ENCODE results near the gene MAMDC2. TPM values are rescaled to one million over a fixed set of nuclear protein-coding genes. Genes with fewer than 3 reads are reported as not detected.

The MAMDC2 gene
- total and polyA plus RNA-seq, 2 of the 4 experiments (the other 2 are of a cell fraction): 5.0 to 5.2 TPM

DNA sequence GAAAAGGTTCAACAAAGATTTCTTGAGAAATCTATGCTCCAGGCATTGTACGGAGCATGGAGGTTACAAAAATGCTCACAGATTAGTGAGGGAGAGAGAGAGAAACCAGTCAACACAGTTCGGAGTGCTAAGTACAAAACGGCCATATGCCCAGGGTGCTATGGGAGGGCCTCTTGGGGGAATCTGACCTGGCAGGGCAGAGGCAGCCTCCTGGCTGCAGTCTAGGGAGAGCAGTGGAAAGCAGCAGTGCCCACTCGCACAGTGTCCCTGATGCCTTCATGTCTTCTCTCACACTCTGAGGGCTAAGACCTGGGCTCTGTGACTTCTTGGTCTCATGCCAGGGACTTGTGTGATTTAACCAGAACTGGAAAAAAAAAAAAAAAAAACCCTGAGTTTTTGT lies 185.4 kb downstream of the MAMDC2 start:
- intact Hi-C loops (cut with micrococcal nuclease) (loop anchor here (1.0 to 10.0 kb wide), 7 partner anchors 108 to 807 kb away; partner anchors contain the start of gene APBA1), dilution Hi-C loops (cut with HindIII; ENCODE audit: low sequenced_read_pairs, unreplicated experiment) (no loop called here), in situ Hi-C loops (cut with MboI; ENCODE audit: low sequenced_read_pairs) (loop anchor here (10.0 to 25.0 kb wide), 4 partner anchors 114 to 804 kb away; partner anchors contain the start of gene APBA1)
- peak; percentile 67 for ATAC-seq (ENCODE audit: low read depth)
- peak overlapping the region in 1 of 2 experiments; percentile 42; a peak in 2 of 4 replicates for H4K8ac ChIP-seq (ENCODE audit: low read depth in 2 of 2, low read length in 2 of 2)
- H3K9me1 ChIP-seq (ENCODE audit: insufficient read depth, low read length): no peaks in the 10 kb centered on the region
- no peak overlapping the region for H3K9ac ChIP-seq (ENCODE audit: low read depth, low read length)
- H2BK5ac ChIP-seq (ENCODE audit: low read depth, low read length, poor library complexity, severe bottlenecking): no peak overlapping the region
- peak overlapping the region; percentile 72; the same call in 1 of the 2 replicates for H3K18ac ChIP-seq (ENCODE audit: low read depth, low read length)
- no peaks in the 10 kb centered on the region for H3K36me3 ChIP-seq (ENCODE audit: control insufficient read depth, insufficient read depth, low read length)
- H2BK20ac ChIP-seq (ENCODE audit: low read depth, low read length): no peak overlapping the region
- H3K27me3 ChIP-seq (ENCODE audit: control insufficient read depth, insufficient read depth, low read length): no peaks in the 10 kb centered on the region
- H3K4me2 ChIP-seq (ENCODE audit: low read depth, low read length): no peak overlapping the region
- TF ChIP-seq RFX5 (IDR thresholded peaks at IDR 0.05; ENCODE audit: low read depth, low read length) (no peak), CHD1 (IDR thresholded peaks at IDR 0.05; ENCODE audit: low read depth, low read length) (no peak), MXI1 (IDR thresholded peaks at IDR 0.05; ENCODE audit: borderline replicate concordance, low read depth, low read length) (no peak), RAD21 (IDR thresholded peaks at IDR 0.05; ENCODE audit: low read length) (no peak), MAZ (IDR thresholded peaks at IDR 0.05; ENCODE audit: borderline replicate concordance, low read depth, low read length) (no peak), NFE2L2 (IDR thresholded peaks at IDR 0.05; ENCODE audit: low read depth, low read length) (no peak), RCOR1 (IDR thresholded peaks at IDR 0.05; ENCODE audit: insufficient replicate concordance, low read length) (no peak), POLR2A (IDR thresholded peaks at IDR 0.05; ENCODE audit: low read depth, low read length) (no peak)
- TF ChIP-seq, protein P1, sequence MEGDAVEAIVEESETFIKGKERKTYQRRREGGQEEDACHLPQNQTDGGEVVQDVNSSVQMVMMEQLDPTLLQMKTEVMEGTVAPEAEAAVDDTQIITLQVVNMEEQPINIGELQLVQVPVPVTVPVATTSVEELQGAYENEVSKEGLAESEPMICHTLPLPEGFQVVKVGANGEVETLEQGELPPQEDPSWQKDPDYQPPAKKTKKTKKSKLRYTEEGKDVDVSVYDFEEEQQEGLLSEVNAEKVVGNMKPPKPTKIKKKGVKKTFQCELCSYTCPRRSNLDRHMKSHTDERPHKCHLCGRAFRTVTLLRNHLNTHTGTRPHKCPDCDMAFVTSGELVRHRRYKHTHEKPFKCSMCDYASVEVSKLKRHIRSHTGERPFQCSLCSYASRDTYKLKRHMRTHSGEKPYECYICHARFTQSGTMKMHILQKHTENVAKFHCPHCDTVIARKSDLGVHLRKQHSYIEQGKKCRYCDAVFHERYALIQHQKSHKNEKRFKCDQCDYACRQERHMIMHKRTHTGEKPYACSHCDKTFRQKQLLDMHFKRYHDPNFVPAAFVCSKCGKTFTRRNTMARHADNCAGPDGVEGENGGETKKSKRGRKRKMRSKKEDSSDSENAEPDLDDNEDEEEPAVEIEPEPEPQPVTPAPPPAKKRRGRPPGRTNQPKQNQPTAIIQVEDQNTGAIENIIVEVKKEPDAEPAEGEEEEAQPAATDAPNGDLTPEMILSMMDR (conservative IDR thresholded peaks at IDR 0.05; ENCODE audit: low read depth, low read length): no peak
- TF ChIP-seq, protein P2, sequence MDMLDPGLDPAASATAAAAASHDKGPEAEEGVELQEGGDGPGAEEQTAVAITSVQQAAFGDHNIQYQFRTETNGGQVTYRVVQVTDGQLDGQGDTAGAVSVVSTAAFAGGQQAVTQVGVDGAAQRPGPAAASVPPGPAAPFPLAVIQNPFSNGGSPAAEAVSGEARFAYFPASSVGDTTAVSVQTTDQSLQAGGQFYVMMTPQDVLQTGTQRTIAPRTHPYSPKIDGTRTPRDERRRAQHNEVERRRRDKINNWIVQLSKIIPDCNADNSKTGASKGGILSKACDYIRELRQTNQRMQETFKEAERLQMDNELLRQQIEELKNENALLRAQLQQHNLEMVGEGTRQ (IDR thresholded peaks at IDR 0.05; ENCODE audit: low read depth, low read length): no peak
- peak overlapping the region; percentile 48; the same call in 1 of the 2 replicates for H3K4ac ChIP-seq (ENCODE audit: low read depth, low read length)
- no peak overlapping the region for H2AFZ ChIP-seq (replicated peaks; ENCODE audit: low read length, poor library complexity)
- 70% methylated on average over 2 of the region's 4 CpGs; no CpG with 5 or more reads in 1 of the 2 experiments for WGBS, 2 experiments (ENCODE audit: extremely low coverage in 2 of 2, insufficient read length in 1 of 2)
- H2BK120ac ChIP-seq (ENCODE audit: low read depth, low read length): peak overlapping the region; percentile 51; the same call in 1 of the 2 replicates
- H3K56ac ChIP-seq (ENCODE audit: extremely low read depth, insufficient read depth, low read length): no peak overlapping the region
- H3K9me3 ChIP-seq (ENCODE audit: control insufficient read depth, insufficient read depth, low read length): no peaks in the 10 kb centered on the region
- no TSS peak for BruUV-seq (replicated peaks)
- no peak overlapping the region; the same call in 1 of the 2 replicates for H3K14ac ChIP-seq (replicated peaks; ENCODE audit: low read depth, low read length)
- H3K79me1 ChIP-seq (ENCODE audit: low read depth in 1 of 2, low read length in 2 of 2): peaks cover 0 to 3% of the 10 kb centered on the region in 2 experiments; a peak in 1 of 4 replicates
- CTCF ChIA-PET: interaction anchor here (0.6 to 1.7 kb wide), 2 partner anchors 116 to 119 kb away, joined by 3 to 5 read pairs; no protein-coding TSS in a partner anchor
- no peaks in the 10 kb centered on the region for H4K20me1 ChIP-seq (ENCODE audit: insufficient read depth, low read length)
- peak overlapping the region; percentile 9; the same call in 1 of the 2 replicates for H2AK5ac ChIP-seq (ENCODE audit: low read depth, low read length)
- no peak for DNase-seq
- H2AK9ac ChIP-seq (replicated peaks; ENCODE audit: low read depth, low read length, poor library complexity): no peak overlapping the region
- peak overlapping the region; percentile 15; the same call in 2 of the 3 replicates for H2BK15ac ChIP-seq (ENCODE audit: low read depth, low read length)
- no peak overlapping the region for H4K91ac ChIP-seq (ENCODE audit: insufficient read depth, low read depth, low read length)
- H3K4me1 ChIP-seq (ENCODE audit: control insufficient read depth, insufficient read depth, low read length): peaks cover 7% of the 10 kb centered on the region
- H3K4me3 ChIP-seq (ENCODE audit: insufficient read depth, low read depth, low read length): no peak overlapping the region
- no peak overlapping the region for H3K23ac ChIP-seq (ENCODE audit: low read depth, low read length)
- H3K27ac ChIP-seq (ENCODE audit: insufficient read depth, low read length): no peak overlapping the region
- H4K5ac ChIP-seq (ENCODE audit: low read depth, low read length): 0 out of 2 replicates have a peak overlapping the region, but pooled peaks have one; percentile 24
- POLR2A ChIA-PET (ENCODE audit: unreplicated experiment): no interaction called here

Measured in IMR-90 (cell line).